Left lobe of liver (tissue), 2 donors: ENCODE measurements around the gene TMED10. TPM values are rescaled to one million over a fixed set of nuclear protein-coding genes. Genes with fewer than 3 reads are reported as not detected.
"Not testable (repeated sequence)": the region's sequence is repeated elsewhere in the genome, so short reads cannot be mapped to it uniquely, and the experiment has no call there.

Experiments
- ATAC-seq: fragments of 200-7000 bp; cut with Tn5 transposase; one replicate; pipeline ENCODE4 v1.9.1; 2020; ENCODE audit warnings: mild to moderate bottlenecking, moderate library complexity
- DNase-seq: peaks from one replicate; pipeline ENCODE4 v3.0.0-alpha.2; 2020; ENCODE audit warnings: low spot score
- total RNA-seq: library from RNA; stranded (reverse); gene quantifications from one replicate; pipeline ENCODE4 v1.2.1, GENCODE V29; 2021
- donor health status: DM: no; HTN: no; CAD: no; lungs with moderate emphysema.
- donor health status: DM: no; HTN: yes; CAD: no.

Gene TMED10
- total RNA-seq, 1 donor from 2014 or later: 275 TPM

- ATAC-seq (peak; percentile 94), DNase-seq (no peak)
Observed at GRCh38 chr14:75132382-75133086, 43.9 kb downstream of the TMED10 start.

- no peak for DNase-seq
- no peak for ATAC-seq
Observed at GRCh38 chr14:75128596-75128990, 47.8 kb downstream of the TMED10 start.

GRCh38 chr14:75127903-75128595 is 48.4 kb downstream of the TMED10 start:
- no peak for DNase-seq
- ATAC-seq: no peak

GRCh38 chr14:75127474-75127820 is 49.0 kb downstream of the TMED10 start:
- ATAC-seq: peak; percentile 6

GRCh38 chr14:75126679-75127473 is 49.5 kb downstream of the TMED10 start, which contains the start of gene NEK9:
Gene NEK9 (minus strand): TSS chr14:75127048. CDS start chr14:75126921, 127 bp downstream.
- ATAC-seq: peak; percentile 97

More at GRCh38 chr14:75127474-75127820, 49.0 kb downstream of the TMED10 start:
- DNase-seq: not testable (repeated sequence)

GRCh38 chr14:75126121-75126544 is 50.3 kb downstream of the TMED10 start:
- DNase-seq (no peak), ATAC-seq (no peak)

More at GRCh38 chr14:75126679-75127473, 49.5 kb downstream of the TMED10 start, which contains the start of gene NEK9:
- peak; percentile 93 for DNase-seq

GRCh38 chr14:75125617-75126016 is 50.8 kb downstream of the TMED10 start:
- ATAC-seq (no peak), DNase-seq (no peak)

GRCh38 chr14:75123991-75124390 is 52.4 kb downstream of the TMED10 start:
- ATAC-seq (no peak), DNase-seq (no peak)

GRCh38 chr14:75121552-75121951 is 54.9 kb downstream of the TMED10 start:
- ATAC-seq (no peak), DNase-seq (no peak)

GRCh38 chr14:75120541-75121291 is 55.7 kb downstream of the TMED10 start:
- no peak for ATAC-seq
- DNase-seq: no peak

- DNase-seq (no peak), ATAC-seq (no peak)
Observed at GRCh38 chr14:75119056-75119455, 57.4 kb downstream of the TMED10 start.

GRCh38 chr14:75113932-75114539 is 62.4 kb downstream of the TMED10 start:
- DNase-seq: no peak
- ATAC-seq: no peak

GRCh38 chr14:75109877-75110276 is 66.5 kb downstream of the TMED10 start:
- DNase-seq (no peak), ATAC-seq (no peak)

GRCh38 chr14:75107186-75107585 is 69.2 kb downstream of the TMED10 start:
- DNase-seq: no peak

GRCh38 chr14:75101491-75101890 is 74.9 kb downstream of the TMED10 start:
- ATAC-seq: no peak
- no peak for DNase-seq

More at GRCh38 chr14:75107186-75107585, 69.2 kb downstream of the TMED10 start:
- no peak for ATAC-seq

- no peak for DNase-seq
- no peak for ATAC-seq
Observed at GRCh38 chr14:75098682-75099081, 77.7 kb downstream of the TMED10 start.

GRCh38 chr14:75098212-75098611 is 78.2 kb downstream of the TMED10 start:
- DNase-seq: no peak
- no peak for ATAC-seq

GRCh38 chr14:75096959-75097358 is 79.5 kb downstream of the TMED10 start:
- ATAC-seq: no peak
- no peak for DNase-seq

GRCh38 chr14:75095690-75096089 is 80.7 kb downstream of the TMED10 start:
- ATAC-seq: no peak

GRCh38 chr14:75094896-75095295 is 81.5 kb downstream of the TMED10 start:
- ATAC-seq (no peak), DNase-seq (no peak)

More at GRCh38 chr14:75095690-75096089, 80.7 kb downstream of the TMED10 start:
- no peak for DNase-seq
